HEK293T (cell line): Measurements from ENCODE around the gene PHAF1.

ENCODE experiments used
- ARNT ChIP-seq: fragments of 450-650 bp; IDR thresholded peaks from 2 replicates; pipeline ENCODE4 v1.6.1; 2017; ENCODE audit warnings: mild to moderate bottlenecking
- BHLHE40 ChIP-seq: fragments of 450-650 bp; IDR thresholded peaks from 2 replicates; pipeline ENCODE4 v1.6.1; 2016; ENCODE audit warnings: mild to moderate bottlenecking, moderate library complexity, borderline replicate concordance
- ELF4 ChIP-seq: fragments of 450-650 bp; IDR thresholded peaks from 2 replicates; pipeline ENCODE4 v1.6.1; 2017; ENCODE audit warnings: antibody characterized with exemption
- FOXA1 ChIP-seq: fragments of 450-650 bp; IDR thresholded peaks from 2 replicates; pipeline ENCODE4 v1.6.1; 2016; ENCODE audit warnings: mild to moderate bottlenecking
- FOXK2 ChIP-seq: fragments of 450-650 bp; IDR thresholded peaks from 2 replicates; pipeline ENCODE4 v1.6.1; 2016; ENCODE audit warnings: mild to moderate bottlenecking
- FOXM1 ChIP-seq: fragments of 450-650 bp; IDR thresholded peaks from 2 replicates; pipeline ENCODE4 v1.6.1; 2017; ENCODE audit warnings: mild to moderate bottlenecking, borderline replicate concordance
- L3MBTL2 ChIP-seq: fragments of 450-650 bp; conservative IDR thresholded peaks from 2 replicates; pipeline ENCODE4 v1.6.1; 2016; ENCODE audit warnings: mild to moderate bottlenecking
- NFRKB ChIP-seq: fragments of 450-650 bp; IDR thresholded peaks from 2 replicates; pipeline ENCODE4 v1.6.1; 2016; ENCODE audit warnings: mild to moderate bottlenecking, moderate library complexity
- SP1 ChIP-seq: fragments of 450-650 bp; IDR thresholded peaks from 2 replicates; pipeline ENCODE4 v1.6.1; 2017
- SUZ12 ChIP-seq: fragments of 450-650 bp; IDR thresholded peaks from 2 replicates; pipeline ENCODE4 v1.6.1; 2016; ENCODE audit warnings: mild to moderate bottlenecking
- TARDBP ChIP-seq: fragments of 450-650 bp; IDR thresholded peaks from 2 replicates; pipeline ENCODE4 v1.6.1; 2016
- ZNF384 ChIP-seq: fragments of 450-650 bp; IDR thresholded peaks from 2 replicates; pipeline ENCODE4 v1.6.1; 2016
- TF ChIP-seq, protein P1 (sequence below): fragments of 450-650 bp; IDR thresholded peaks from 2 replicates; pipeline ENCODE4 v1.6.1; 2016

DNA sequence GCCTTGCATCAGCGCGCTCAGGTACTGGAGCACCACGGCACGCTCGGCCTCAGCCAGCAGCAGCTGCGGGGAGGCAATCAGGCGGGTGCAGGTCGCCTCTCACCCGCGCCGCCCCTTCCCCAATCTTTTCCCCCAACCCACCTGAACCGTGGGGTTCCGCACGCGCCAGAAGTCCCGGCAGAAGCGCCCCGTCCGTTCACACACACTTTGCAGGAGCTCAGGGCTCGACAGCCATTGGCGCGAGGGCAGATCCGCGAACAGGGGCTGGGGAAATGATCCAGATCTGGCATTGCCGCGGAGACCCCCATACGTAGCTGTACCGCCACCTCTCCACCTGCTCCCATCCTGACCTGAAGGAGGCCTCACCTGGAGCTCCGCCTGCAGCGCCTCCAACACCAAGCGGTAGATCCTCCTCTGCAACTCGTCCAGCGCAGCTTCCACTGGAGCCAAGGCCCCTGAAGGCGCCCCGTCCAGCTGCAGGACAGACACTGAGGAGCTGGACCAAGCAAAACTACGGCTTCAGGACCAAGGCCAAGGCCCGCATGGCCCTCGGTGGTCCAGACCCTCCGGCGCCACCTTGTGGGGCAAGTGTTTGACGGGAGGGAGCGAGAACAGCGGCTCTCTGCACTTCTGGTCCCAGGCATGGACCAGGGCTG, 75.4 kb downstream of the PHAF1 start:
- TF ChIP-seq SUZ12 (no peak), ELF4 (no peak), NFRKB (no peak), BHLHE40 (no peak), ARNT (no peak), TARDBP (no peak), FOXK2 (no peak), SP1 (no peak), FOXM1 (no peak), L3MBTL2 (no peak), ZNF384 (no peak), FOXA1 (no peak)
- TF ChIP-seq, protein P1, sequence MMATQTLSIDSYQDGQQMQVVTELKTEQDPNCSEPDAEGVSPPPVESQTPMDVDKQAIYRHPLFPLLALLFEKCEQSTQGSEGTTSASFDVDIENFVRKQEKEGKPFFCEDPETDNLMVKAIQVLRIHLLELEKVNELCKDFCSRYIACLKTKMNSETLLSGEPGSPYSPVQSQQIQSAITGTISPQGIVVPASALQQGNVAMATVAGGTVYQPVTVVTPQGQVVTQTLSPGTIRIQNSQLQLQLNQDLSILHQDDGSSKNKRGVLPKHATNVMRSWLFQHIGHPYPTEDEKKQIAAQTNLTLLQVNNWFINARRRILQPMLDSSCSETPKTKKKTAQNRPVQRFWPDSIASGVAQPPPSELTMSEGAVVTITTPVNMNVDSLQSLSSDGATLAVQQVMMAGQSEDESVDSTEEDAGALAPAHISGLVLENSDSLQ, result no peak
